ENCODE data around the gene KCNH1. TPM values are rescaled to one million over a fixed set of nuclear protein-coding genes. Genes with fewer than 3 reads are reported as not detected.

Gene KCNH1
- total RNA-seq, 1 donor from 2014 or later = not detected

DNA sequence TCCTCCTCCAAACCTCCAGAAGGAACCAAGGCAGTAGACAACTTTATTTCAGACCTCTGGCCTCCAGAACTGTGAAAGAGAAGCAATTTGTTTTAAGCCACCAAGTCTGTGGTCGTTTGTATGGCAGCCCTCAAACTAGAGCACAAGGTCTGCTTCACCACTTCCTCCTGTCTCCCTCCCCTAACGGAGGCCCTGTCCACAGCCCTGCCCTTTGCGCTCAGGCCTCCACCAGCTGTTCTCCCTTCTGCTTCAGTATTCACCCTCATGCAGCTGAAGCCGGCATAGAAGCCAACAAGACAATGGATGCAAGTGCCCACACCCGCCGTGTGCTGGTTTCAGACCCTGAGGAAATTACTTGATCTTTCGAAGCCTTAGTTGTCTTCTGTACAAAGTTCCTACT lies 441.2 kb downstream of the KCNH1 start:
- no peaks in the 10 kb centered on the region for H3K27me3 ChIP-seq (ENCODE audit: low read depth)

DNA sequence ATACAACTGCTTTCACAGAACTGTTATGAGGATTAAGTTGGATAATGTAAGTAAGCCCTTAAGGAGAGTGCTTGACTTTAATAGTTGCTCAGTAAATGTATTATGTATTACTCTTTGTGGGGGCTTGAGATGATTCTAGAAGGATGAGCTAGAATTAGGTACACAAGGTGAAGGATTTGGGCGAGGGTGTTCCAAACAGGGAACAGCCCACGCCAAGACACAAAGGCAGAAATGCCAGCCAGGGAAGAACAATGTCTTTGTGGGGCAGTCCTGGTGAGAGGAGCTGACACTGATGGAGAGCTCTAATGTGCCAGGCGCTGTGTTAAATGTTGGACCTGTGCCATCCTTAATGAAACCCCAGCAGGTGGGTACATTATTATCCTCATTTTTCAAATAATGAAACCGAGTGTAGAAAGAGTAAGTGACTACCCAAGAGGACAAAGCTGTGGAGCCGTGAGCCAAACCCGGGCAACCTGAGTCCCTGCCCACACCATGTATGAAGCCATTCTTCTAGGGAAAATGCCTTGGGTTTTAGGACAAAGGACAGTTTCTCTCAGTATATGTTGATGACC lies 442.8 kb downstream of the KCNH1 start:
- H3K9me3 ChIP-seq = no peaks in the 10 kb centered on the region
- ATAC-seq (no peak), DNase-seq (no peak)
- no peaks in the 10 kb centered on the region for H3K36me3 ChIP-seq
- H3K4me3 ChIP-seq = no peak overlapping the region
- no peak overlapping the region for H3K27ac ChIP-seq
- no peaks in the 10 kb centered on the region for H3K27me3 ChIP-seq (ENCODE audit: low read depth)
- intact Hi-C loops (cut with DNase I) = no loop called here
- TF ChIP-seq, protein P1, sequence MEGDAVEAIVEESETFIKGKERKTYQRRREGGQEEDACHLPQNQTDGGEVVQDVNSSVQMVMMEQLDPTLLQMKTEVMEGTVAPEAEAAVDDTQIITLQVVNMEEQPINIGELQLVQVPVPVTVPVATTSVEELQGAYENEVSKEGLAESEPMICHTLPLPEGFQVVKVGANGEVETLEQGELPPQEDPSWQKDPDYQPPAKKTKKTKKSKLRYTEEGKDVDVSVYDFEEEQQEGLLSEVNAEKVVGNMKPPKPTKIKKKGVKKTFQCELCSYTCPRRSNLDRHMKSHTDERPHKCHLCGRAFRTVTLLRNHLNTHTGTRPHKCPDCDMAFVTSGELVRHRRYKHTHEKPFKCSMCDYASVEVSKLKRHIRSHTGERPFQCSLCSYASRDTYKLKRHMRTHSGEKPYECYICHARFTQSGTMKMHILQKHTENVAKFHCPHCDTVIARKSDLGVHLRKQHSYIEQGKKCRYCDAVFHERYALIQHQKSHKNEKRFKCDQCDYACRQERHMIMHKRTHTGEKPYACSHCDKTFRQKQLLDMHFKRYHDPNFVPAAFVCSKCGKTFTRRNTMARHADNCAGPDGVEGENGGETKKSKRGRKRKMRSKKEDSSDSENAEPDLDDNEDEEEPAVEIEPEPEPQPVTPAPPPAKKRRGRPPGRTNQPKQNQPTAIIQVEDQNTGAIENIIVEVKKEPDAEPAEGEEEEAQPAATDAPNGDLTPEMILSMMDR (IDR thresholded peaks at IDR 0.05) = no peak
- H3K4me1 ChIP-seq = no peaks in the 10 kb centered on the region

More for the DNA sequence above, 441.2 kb downstream of the KCNH1 start:
- TF ChIP-seq, protein P1 (IDR thresholded peaks at IDR 0.05) = no peak
- Histone ChIP-seq H3K9me3 (no peaks in the 10 kb centered on the region), H3K4me1 (no peaks in the 10 kb centered on the region), H3K4me3 (no peak overlapping the region), H3K27ac (no peak overlapping the region), H3K36me3 (no peaks in the 10 kb centered on the region)
- DNase-seq = no peak
- intact Hi-C loops (cut with DNase I) = no loop called here
- ATAC-seq = no peak

DNA sequence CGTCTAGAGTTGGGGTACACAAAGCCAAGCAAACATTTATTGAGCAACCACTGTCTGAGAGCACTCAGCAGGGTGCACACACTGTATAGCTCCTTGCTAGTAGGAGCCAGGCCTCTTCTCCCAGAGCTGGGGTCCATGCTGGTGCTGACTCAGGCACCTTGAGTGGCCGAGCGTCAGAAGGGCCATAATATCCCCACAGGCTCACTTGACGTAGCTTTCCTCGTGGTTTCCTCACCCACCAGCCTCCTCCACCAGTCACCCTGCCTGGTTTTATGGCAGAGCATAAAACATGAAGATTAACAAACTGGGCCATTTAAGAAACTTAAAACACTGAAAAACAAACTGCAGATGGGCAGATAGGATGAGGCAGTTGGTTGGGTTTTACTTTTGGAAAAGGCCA lies 443.7 kb downstream of the KCNH1 start:
- H3K9me3 ChIP-seq = no peaks in the 10 kb centered on the region
- intact Hi-C loops (cut with DNase I) = no loop called here
- H3K4me3 ChIP-seq = no peak overlapping the region
- TF ChIP-seq, protein P1 (IDR thresholded peaks at IDR 0.05) = no peak
- H3K36me3 ChIP-seq = no peaks in the 10 kb centered on the region
- no peak for ATAC-seq
- no peaks in the 10 kb centered on the region for H3K27me3 ChIP-seq (ENCODE audit: low read depth)
- H3K27ac ChIP-seq = no peak overlapping the region
- H3K4me1 ChIP-seq = no peaks in the 10 kb centered on the region
- no peak for DNase-seq

DNA sequence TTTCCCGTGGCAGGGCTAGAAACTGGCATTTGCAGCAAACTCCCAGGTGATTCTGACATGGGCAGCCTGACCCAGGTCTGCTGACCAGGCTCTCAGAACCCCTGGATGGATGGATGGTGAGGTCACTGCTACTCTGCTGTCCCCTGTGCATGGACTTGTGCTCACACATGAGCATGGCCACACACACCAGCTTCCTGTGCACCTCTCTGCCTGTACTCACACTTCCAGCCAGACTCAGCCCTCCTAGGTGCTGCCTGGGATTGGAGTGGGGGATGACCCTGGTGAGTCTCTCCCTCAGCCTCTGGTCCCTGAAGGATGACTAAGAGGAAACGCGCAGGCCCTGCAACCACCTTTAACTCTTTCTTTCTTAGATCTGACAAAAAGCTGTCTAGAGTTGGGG lies 444.1 kb downstream of the KCNH1 start:
- Histone ChIP-seq H3K36me3 (no peaks in the 10 kb centered on the region), H3K4me3 (no peak overlapping the region), H3K4me1 (no peaks in the 10 kb centered on the region), H3K9me3 (no peaks in the 10 kb centered on the region), H3K27me3 (ENCODE audit: low read depth) (no peaks in the 10 kb centered on the region), H3K27ac (no peak overlapping the region)
- ATAC-seq = no peak
- TF ChIP-seq, protein P1 (IDR thresholded peaks at IDR 0.05) = no peak
- intact Hi-C loops (cut with DNase I) = no loop called here
- no peak for DNase-seq

DNA sequence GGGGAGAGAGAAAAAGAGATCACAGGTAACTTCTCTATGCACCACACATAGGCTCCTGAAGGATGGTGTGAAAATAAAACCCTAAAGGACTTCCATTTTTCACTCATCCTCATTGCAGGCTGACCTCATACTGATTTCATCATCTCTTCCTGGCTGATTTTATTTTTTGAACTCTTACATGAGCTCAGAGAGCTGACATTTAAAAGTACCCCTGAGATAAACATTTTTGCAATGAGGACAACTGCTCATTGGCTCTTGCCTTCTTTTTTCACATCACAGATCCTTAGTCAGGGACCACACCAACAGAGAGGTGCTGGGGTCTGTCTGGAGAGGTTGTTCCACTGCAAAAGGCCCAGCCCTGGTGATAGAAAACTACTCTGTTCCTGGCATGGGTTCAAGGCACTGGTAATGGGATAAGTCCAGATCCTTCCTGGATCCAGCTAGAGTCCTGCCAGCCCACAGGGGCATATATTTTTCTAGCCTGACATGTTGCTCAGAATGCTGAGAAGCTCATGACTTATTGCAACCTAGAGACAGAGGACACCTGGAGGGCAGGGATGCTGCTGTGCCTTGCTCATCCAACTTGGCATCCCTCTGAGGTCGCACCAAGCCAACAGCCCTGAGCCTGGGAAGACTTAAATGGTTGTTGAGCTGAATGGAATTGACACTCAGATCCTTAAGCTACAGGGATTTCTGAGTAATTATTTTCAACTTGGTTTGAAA lies 445.3 kb downstream of the KCNH1 start:
- Histone ChIP-seq H3K27ac (no peak overlapping the region), H3K4me1 (no peaks in the 10 kb centered on the region), H3K36me3 (no peaks in the 10 kb centered on the region), H3K9me3 (no peaks in the 10 kb centered on the region), H3K4me3 (no peak overlapping the region), H3K27me3 (ENCODE audit: low read depth) (no peaks in the 10 kb centered on the region)
- DNase-seq (no peak), ATAC-seq (no peak)
- TF ChIP-seq, protein P1 (IDR thresholded peaks at IDR 0.05) = no peak
- intact Hi-C loops (cut with DNase I) = no loop called here

Measured in lower lobe of right lung (tissue), 2 donors.